Inflammatory macrophage treated with lipopolysaccharide for 4 hours (primary cell): ENCODE data around the gene LSAMP.

Experiments
- DNase-seq: peaks from one replicate; pipeline ENCODE4 v3.0.0-alpha.2; 2020

The LSAMP gene

DNA sequence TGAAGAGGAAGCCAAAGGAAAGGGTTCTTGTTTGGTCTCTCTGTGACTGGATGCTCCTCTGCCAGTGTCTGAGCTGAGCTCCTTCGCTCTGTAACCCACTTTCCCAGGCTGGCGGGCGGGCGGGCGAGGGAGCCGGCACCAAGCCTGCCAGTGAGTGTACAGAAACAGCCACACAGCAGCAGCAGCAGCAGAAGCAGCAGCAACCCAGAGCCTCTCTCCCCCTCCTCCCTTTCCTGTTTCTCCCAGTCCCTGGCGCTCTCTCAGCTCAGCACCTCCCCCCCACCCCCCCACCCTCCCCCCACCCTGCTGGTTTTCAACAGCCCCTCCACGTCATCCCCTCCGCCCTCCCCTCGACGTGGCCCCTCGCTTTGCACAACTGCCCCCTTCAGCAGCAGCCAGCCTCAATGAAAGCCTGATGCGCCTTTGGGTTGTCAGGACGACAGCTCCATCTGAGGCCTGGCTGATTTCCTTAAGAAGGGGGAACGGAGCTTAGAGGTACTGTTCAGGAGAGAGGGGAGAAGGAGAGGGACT is at the start of gene LSAMP:
TSS of gene LSAMP (minus strand) at position 177 of the 531 bp plus-strand sequence.
- DNase-seq, result no peak

DNA sequence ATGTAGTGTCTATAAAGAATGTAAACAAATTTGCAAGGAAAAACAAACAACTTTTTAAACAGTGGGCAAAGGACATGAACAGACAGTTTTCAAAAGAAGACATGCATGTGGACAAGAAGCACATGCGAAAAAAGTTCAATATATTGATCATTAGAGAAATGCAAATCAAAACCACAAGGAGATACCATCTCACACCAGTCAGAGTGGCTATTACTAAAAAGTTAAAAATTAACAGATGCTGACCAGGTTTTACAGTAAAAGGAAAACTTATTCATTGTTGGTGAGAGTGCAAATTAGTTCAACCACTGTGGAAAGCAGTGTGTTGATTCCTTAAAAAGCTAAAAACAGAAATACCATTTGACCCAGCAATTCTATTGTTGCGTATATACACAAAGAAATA is 47.1 kb upstream of the LSAMP start:
- no peak for DNase-seq

- no peak for DNase-seq
These were observed 37.8 kb upstream of the LSAMP start for GRCh38 chr3:116483135-116483534.

DNA sequence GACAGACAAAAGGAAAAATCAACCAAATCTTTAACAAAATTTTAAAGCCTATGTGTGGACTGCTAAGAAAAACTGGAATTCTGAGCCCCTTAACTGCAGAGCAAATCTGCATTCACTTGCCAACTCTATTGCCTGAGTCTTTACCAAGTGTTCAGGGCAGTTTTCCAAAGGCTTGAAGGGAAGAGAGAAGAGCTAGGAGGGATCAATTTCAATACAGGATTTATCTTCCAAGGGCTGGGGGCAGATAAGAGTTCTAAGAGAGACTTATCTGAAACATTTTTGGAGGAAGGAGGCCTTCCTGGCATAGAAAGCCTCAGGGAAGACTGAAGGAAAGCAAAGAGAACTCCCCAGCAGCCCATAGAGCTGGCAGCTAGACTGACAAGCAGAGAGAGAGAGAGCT is 31.4 kb upstream of the LSAMP start:
- DNase-seq, result no peak

DNA sequence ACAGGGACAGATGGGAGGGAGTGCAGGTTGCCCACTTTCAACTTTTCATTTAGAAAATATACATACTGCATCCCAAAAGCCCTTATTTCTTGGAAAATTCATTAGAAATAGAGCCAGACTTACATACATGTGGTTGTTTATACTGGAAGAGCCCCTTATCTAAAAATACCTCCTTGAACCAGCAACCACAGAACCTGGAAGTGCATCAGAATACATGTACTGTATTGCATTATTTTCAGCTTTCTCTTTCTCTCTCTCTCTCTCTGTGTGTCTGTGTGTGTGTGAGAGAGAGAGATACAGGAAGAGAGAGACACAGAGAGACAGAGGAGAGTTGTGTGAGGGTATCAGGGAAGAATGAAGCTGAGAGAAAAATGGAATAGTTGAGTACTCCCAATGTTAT is 29.5 kb upstream of the LSAMP start:
- DNase-seq, result no peak

DNA sequence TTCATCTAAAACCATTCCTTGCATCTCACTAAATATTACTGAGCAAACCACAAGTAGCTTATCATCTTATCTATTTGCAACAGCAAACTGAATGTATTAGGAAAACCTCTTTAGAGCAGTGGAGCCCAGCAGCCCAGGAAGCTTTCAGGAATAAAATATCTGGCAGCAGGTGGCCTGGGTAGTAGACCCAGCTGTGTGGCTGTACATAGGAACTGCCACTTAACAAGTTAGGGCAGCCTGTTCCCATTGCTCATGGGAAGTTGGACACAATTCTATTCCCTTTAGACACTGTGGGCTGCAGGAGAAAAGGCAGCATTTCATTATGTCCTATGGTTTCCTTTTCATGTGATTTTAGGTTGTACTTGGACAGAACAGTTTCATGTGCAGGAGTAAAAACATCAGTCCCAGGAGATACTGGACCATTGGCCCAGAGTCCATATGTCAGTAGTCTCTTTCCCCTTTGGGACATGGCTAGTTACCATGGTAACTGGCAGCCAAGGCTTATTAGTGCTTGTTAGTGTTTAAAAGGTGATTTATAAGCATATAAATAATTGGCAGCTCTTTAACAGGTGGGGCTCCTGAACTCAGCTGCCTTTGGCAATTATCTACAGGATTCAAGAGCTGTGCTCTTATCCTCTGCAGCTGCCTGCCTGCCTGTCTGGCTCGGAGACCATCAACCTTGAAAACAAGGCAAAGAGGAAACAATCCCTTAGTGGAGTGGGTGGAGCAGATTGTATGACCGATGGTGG is 28.9 kb upstream of the LSAMP start:
- DNase-seq, result no peak

GRCh38 chr3:116473602-116474001 is 28.3 kb upstream of the LSAMP start:
- no peak for DNase-seq

GRCh38 chr3:116470605-116471197 is 25.4 kb upstream of the LSAMP start:
- no peak for DNase-seq

DNA sequence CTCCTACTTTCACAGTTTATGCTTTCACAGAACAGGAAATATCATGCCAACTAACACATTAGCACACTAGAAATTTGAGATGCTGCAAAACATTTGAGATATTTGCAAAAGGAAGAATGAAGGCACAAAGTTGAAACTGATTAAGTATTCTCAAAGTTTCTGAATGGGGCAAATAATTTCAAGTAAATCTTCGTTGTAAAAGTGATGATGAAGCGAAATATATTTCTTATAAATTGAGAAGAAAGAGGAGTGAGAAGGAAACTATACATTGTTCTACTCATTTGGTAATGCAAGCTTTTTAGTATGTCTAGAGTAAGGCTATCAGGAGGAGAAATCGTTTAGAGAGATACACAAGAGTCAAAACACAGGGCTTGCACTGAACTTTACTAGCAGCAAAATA is 24.3 kb upstream of the LSAMP start:
- no peak for DNase-seq

DNA sequence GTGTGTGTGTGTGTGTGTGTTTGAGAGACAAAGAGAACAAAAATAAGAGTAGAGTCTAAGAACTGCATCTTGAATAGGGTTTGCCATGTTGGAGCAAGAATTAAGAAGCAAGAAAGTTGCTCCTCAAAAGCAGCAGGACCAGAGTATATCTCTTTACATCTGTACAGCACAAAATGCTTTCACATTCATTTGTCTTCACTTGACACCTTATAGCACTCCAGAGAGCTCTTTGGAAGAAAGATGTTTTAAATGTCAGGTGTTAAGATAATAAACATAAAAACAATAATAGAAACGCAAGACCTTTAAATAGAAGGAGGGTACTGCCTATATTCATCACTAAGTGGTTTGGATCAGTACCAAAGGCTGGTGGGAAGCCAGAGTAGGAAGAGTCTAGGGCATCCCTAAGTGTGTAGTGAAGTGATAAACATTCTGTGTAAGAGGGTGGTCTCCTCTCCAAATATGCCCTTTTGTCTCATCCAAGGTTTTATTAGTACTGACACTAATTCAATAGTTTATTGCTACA is 19.1 kb upstream of the LSAMP start:
- DNase-seq, result no peak

DNA sequence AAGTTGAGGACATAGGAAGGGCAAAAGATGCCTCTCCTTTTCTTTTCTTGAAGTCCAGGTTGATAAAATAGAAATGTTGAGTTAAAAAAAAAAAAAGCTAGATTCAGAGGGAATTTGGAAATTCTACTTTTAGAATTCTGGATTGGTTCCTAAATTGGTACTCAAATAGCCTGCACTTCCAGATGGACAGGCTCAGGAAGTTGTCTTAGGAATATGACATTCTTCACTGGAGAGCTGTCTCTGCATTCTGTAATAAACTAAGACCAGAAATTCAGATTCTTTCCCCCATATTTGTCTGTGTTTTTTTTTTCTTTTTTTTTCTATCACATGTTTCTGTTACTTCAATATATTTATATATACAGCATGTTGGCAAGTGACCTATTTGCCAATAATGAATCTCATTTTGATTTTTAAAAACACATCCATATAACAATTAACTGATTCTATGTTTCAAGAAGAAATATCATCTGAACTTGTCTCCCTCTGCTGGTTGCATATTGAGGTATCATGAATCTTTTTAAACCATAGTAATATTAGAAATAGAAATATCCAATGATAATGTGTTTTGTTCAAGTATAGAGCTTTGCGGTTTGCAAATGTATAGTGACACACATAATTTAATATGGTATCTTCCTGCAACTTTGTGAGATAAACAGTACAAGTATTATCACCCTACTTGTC is 8.5 kb upstream of the LSAMP start:
- no peak for DNase-seq

DNA sequence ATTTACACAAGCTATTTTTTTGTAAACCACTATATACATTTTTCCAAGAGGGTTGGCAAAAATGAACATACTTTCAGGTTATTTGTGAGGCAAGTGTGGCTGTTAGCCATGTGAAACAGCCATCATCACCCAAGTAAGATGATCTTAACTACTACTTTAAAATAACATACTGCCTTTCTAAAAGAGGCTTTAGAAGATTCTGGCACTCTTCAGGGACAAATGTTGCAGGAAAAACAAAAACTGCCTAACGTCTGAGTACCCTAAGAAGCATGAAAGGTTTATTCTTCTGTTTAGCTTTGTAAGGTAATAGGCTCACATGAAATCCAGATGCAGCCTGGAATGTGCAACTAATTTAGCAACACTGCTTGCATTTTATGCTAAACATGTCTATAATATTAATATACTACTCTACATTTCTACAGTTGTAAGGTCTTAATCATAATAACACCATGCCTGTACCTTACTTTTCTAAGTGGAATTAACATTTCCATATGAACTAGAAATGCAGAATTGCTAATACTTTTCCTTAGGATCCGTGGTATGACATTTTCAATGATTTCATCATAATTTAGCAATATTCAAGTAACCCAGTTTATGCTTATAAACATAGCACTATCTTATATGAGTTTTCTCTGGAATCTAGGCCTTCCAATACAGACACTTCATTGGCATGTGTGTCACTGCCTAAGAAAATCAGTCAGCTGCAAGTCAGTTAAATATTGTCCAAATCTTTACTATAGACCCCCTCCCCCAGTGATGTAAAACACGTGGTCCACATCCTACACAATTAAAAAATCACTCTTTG is 4.5 kb upstream of the LSAMP start:
- DNase-seq, result no peak

GRCh38 chr3:116445990-116446389 is 703 bp upstream of the LSAMP start:
- no peak for DNase-seq

DNA sequence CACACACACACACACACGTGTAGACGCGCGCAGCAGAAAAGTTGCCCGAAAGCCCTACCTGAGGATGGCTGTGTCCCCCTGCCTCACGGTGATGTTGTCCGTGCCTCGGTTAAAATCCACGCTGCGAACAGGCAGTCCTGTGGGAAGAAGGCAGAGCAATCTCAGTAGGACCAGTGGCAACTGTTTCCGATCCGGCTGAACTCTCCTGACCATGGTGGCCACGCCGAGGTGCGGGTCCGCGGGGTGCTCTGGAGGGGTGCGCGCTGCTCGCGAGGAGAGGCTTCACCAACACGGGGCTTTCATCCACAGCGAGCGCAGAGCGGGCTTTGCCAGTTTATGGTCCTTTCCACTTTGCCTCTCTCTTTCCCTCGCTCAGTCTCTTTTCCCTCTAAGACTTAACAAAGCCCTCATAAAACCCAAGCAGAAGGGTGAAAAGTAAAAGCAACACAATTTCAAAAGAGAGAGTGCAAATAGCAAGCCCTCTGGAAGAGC is 422 bp downstream of the LSAMP start:
- DNase-seq, result no peak

GRCh38 chr3:116444115-116444747 is 1.1 kb downstream of the LSAMP start:
- DNase-seq, result no peak

- no peak for DNase-seq
These were observed 2.1 kb downstream of the LSAMP start for GRCh38 chr3:116443191-116443661.

GRCh38 chr3:116442331-116443021 is 2.8 kb downstream of the LSAMP start:
- DNase-seq, result no peak

DNA sequence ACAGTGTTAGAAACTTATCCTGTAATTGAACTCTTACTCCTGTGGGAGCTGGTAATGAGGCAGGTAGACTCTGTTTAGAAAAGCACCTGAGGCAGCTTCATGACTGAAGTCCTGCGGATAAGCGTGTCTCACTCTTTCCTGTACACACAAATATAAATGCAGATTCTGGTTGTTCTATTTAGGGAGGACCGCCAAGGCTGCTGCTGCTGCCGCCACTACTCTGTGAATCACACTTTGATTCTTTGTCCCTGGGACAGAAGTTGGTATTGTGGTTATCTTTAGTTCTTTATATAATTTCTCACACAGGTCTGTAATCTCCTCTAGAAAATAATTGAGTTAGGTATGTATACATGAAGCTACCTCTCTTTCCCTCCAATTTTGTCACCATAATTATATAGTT is 3.6 kb downstream of the LSAMP start:
- no peak for DNase-seq

DNA sequence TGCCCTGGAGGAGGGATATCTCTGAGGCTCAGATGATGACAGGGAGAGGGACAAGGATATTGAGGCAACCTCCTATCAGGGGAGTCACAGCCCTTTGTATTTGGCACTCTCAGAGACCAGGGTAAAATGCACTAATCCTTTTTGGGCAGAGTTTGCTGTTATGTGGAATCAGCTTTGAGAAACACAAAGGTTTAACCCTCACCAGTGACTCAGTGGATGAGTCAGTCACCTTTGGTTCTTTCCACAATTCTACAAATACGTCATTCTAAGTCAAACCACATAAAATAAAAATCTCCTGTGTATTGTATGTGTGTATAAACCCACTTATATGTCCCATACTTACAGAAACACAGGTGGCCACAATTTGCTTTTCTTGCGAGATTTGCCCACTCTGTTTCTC is 5.1 kb downstream of the LSAMP start:
- no peak for DNase-seq

- DNase-seq, result no peak
These were observed 11.7 kb downstream of the LSAMP start for GRCh38 chr3:116433552-116433951.

GRCh38 chr3:116432795-116433194 is 12.5 kb downstream of the LSAMP start:
- DNase-seq, result no peak
